ENCODE results near the gene TMEM87B.

TMEM87B gene

GRCh38 chr2:112168422-112169124 is 113.5 kb downstream of the TMEM87B start:
- no peak overlapping the region for H3K27ac Mint-ChIP-seq
- H3K9me3 Mint-ChIP-seq = no peaks in the 10 kb centered on the region
- H3K36me3 Mint-ChIP-seq = no peaks in the 10 kb centered on the region
- no peak overlapping the region for H3K4me3 Mint-ChIP-seq
- ATAC-seq = no peak
- H3K27me3 Mint-ChIP-seq = no peaks in the 10 kb centered on the region
- H3K4me1 Mint-ChIP-seq = peaks cover 6% of the 10 kb centered on the region
